HG02840 (cell line): Measurements from ENCODE around the gene DPAGT1.
"Not testable (repeated sequence)": the region's sequence is repeated elsewhere in the genome, so short reads cannot be mapped to it uniquely, and the experiment has no call there.

Experiments
- ATAC-seq: cut with Tn5 transposase; IDR thresholded peaks from one replicate; pipeline ENCODE4 v1.9.1; 2021; ENCODE audit warnings: mild to moderate bottlenecking, moderate library complexity, moderate number of reproducible peaks; ENCODE audit not compliant: unreplicated experiment, low FRiP score

Gene DPAGT1

GRCh38 chr11:119116235-119116594 lies 14.6 kb upstream of the DPAGT1 start:
- no peak for ATAC-seq

- ATAC-seq = no peak
Measured at GRCh38 chr11:119115484-119116234, 14.0 kb upstream of the DPAGT1 start.

GRCh38 chr11:119114351-119114750 lies 12.7 kb upstream of the DPAGT1 start:
- ATAC-seq = no peak

GRCh38 chr11:119113716-119114115 lies 12.1 kb upstream of the DPAGT1 start:
- no peak for ATAC-seq

GRCh38 chr11:119112314-119113020 lies 10.8 kb upstream of the DPAGT1 start:
- ATAC-seq = no peak

GRCh38 chr11:119111361-119111925 lies 9.8 kb upstream of the DPAGT1 start:
- no peak for ATAC-seq

GRCh38 chr11:119110439-119110838 lies 8.8 kb upstream of the DPAGT1 start:
- no peak for ATAC-seq

GRCh38 chr11:119109843-119110242 lies 8.2 kb upstream of the DPAGT1 start:
- ATAC-seq = no peak

- no peak for ATAC-seq
Measured at GRCh38 chr11:119108857-119109221, 7.2 kb upstream of the DPAGT1 start.

- no peak for ATAC-seq
Measured at GRCh38 chr11:119108146-119108856, 6.6 kb upstream of the DPAGT1 start.

- peak; percentile 16 for ATAC-seq
Measured at GRCh38 chr11:119107538-119108145, 6.0 kb upstream of the DPAGT1 start.

GRCh38 chr11:119106564-119107537 lies 5.2 kb upstream of the DPAGT1 start, which contains the start of gene C2CD2L:
TSS of gene C2CD2L (plus strand) at chr11:119107344. CDS start at chr11:119107742, 398 bp downstream.
- ATAC-seq = peak; percentile 67

- ATAC-seq = no peak
Measured at GRCh38 chr11:119103793-119104192, 2.1 kb upstream of the DPAGT1 start.

- not testable (repeated sequence) for ATAC-seq
Measured at GRCh38 chr11:119103161-119103664, 1.6 kb upstream of the DPAGT1 start.

GRCh38 chr11:119100994-119101758 lies 477 bp downstream of the DPAGT1 start:
- no peak for ATAC-seq

- no peak for ATAC-seq
Measured at GRCh38 chr11:119100246-119100970, 1.2 kb downstream of the DPAGT1 start.

GRCh38 chr11:119099711-119100110 lies 1.9 kb downstream of the DPAGT1 start:
- ATAC-seq = no peak
